PFSK-1 (cell line): Measurements from ENCODE around the gene TMPRSS3.

ENCODE experiments used
- FOXP2 ChIP-seq: optimal IDR thresholded peaks from 2 replicates; pipeline ENCODE3; 2011; ENCODE audit warnings: borderline replicate concordance, control low read depth, inconsistent platforms; ENCODE audit not compliant: insufficient read depth; ENCODE audit errors: extremely low read length, extremely low read depth
- POLR2AphosphoS5 ChIP-seq: IDR thresholded peaks from 2 replicates; pipeline ENCODE4 v1.6.1; 2012; ENCODE audit warnings: low read depth, mild to moderate bottlenecking, control low read depth, low read length, moderate library complexity
- SIN3A ChIP-seq: IDR thresholded peaks from 2 replicates; pipeline ENCODE4 v1.6.1; 2012; ENCODE audit warnings: mild to moderate bottlenecking, low read length, moderate library complexity, borderline replicate concordance; ENCODE audit not compliant: insufficient read depth
- TAF1 ChIP-seq: IDR thresholded peaks from 2 replicates; pipeline ENCODE4 v1.6.1; 2012; ENCODE audit warnings: low read length, control low read depth, borderline replicate concordance; ENCODE audit not compliant: insufficient read depth
- TF ChIP-seq, protein P1 (sequence below), 2 experiments: IDR thresholded peaks; 2 replicates each; pipeline versions ENCODE4 v1.6.1 to v1.8.0; 2011 to 2012; ENCODE audit warnings: low read depth in 2 of 2, low read length in 2 of 2, control low read depth in 1 of 2, inconsistent platforms in 1 of 2, mild to moderate bottlenecking in 1 of 2, moderate library complexity in 1 of 2; ENCODE audit not compliant: insufficient read depth in 1 of 2

Gene TMPRSS3

DNA sequence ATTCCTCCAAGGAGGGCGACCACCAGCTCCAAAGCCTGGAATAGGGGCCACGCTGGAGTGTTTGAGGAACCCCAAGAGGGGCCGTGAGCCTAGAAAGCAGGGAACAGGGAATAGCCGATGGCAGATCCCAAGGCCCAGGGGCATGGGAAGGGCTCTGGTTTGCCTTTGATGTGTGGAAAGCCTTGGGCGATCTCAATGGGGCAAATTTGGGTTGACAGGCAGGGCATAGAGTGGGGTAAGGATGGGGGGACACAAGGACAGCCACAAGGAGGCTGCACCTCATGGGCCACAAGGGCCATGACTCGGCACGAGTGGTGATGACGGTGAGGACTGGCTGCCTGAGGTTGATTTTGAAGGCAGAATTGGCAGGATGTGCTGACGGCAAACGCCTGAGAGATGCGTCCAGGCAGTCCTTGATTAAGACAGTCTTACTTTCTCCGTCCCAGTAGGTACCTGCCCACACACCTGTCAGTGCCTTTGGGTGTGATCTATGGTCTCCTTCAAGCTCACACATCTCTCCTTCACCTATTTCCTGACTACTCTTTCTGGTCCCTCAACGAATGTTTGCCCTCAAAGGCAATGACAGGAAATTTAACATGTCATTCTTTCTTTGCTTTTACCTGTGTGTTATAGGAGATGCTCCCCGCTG, 2.0 kb upstream of the TMPRSS3 start:
- TF ChIP-seq FOXP2 (no peak), POLR2AphosphoS5 (no peak), TAF1 (no peak), SIN3A (no peak)
- TF ChIP-seq, protein P1, sequence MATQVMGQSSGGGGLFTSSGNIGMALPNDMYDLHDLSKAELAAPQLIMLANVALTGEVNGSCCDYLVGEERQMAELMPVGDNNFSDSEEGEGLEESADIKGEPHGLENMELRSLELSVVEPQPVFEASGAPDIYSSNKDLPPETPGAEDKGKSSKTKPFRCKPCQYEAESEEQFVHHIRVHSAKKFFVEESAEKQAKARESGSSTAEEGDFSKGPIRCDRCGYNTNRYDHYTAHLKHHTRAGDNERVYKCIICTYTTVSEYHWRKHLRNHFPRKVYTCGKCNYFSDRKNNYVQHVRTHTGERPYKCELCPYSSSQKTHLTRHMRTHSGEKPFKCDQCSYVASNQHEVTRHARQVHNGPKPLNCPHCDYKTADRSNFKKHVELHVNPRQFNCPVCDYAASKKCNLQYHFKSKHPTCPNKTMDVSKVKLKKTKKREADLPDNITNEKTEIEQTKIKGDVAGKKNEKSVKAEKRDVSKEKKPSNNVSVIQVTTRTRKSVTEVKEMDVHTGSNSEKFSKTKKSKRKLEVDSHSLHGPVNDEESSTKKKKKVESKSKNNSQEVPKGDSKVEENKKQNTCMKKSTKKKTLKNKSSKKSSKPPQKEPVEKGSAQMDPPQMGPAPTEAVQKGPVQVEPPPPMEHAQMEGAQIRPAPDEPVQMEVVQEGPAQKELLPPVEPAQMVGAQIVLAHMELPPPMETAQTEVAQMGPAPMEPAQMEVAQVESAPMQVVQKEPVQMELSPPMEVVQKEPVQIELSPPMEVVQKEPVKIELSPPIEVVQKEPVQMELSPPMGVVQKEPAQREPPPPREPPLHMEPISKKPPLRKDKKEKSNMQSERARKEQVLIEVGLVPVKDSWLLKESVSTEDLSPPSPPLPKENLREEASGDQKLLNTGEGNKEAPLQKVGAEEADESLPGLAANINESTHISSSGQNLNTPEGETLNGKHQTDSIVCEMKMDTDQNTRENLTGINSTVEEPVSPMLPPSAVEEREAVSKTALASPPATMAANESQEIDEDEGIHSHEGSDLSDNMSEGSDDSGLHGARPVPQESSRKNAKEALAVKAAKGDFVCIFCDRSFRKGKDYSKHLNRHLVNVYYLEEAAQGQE (IDR thresholded peaks at IDR 0.05; ENCODE audit: insufficient read depth in 1 of 2, low read depth in 2 of 2, low read length in 2 of 2), result no peak

DNA sequence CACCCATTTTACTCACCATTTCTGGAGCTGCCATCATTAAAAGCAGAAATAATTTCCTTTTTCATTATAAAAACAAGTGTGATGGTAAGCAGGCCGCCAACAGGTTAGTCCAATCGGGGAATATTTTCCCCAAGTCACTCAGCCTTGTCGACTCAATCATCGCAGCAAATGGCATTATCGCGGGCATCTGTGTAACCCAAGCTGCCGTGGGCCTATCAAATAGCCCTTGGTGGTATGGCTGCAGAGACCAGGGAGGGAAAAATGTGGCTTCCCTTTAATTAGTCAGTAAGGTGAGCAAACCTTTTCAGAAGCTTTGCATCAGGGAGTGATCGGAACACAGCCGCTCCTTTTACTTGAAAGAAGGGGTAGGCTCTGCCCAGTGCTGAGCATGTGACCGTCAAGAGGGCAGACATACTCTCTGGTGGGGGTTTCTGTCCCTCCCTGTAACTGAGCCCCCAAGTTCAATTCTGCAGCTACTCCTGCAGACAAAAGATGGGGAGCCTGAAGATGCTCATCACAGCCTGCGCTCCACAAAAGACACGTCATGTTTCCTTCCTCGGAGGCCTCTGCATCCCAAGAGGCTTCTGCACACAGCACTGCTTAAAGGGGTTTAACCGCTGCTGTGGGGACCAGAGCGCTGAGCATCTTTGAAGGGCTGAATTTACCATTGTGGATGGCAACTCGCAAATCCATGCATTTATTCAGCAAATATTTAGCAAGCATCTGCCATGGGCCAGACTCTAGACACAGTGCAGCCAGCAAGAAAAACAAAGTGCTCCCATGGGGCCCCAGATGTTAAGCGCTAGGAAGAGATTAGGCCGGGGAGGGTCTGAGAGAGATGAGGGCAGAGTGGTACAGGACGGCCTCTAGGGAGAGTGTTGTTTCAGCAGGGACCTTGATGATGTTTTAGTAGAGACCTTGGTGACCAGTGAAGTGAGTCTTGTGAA, 1.2 kb upstream of the TMPRSS3 start:
- TF ChIP-seq TAF1, result no peak
- TF ChIP-seq, protein P1 (IDR thresholded peaks at IDR 0.05; ENCODE audit: insufficient read depth in 1 of 2, low read depth in 2 of 2, low read length in 2 of 2), result no peak
- no peak for TF ChIP-seq FOXP2
- TF ChIP-seq SIN3A, result no peak
- no peak for TF ChIP-seq POLR2AphosphoS5

DNA sequence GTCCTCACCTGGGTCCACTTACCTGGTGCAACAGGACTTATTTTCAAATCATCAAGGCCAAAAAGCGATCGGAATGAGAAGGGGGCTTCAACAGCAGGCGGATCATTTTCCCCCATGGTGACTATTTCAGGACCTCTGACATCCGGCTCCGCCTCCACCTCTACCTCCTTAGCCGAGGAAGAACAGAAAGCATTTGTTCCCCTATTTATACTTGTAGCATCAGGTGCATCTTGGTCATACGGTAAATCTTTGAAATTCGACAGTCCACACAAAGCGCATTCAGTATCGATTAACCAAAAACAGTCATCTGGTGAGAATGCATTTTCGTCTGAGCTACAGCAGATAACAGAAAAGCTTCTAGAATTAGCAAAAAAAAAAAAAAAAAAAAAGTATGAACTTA, 550 bp downstream of the TMPRSS3 start:
- TF ChIP-seq TAF1, result no peak
- TF ChIP-seq FOXP2, result no peak
- TF ChIP-seq POLR2AphosphoS5, result no peak
- no peak for TF ChIP-seq SIN3A
- TF ChIP-seq, protein P1 (IDR thresholded peaks at IDR 0.05; ENCODE audit: insufficient read depth in 1 of 2, low read depth in 2 of 2, low read length in 2 of 2), result no peak

DNA sequence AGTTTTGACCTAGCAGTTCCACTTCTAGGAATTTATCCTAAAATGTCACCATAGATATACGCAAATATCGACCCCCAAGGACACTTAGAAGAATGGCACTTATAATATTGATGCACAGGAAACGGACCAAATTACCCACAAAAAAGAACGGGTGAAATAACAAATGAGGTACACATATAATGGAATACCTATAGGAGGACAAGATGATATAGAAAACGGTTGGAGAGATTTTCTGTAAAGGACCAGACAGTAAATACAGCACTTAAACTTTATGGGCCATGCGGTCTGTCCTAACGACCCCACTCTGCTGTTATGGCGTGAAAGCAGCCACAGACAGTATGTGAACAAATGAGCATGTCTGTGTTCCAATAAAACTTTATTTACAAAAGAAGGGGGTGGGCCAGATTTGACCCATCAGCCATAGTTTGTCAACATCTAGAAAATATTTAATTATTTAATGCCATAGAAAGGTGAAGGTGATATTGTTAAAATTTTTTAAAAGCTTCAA, 2.4 kb downstream of the TMPRSS3 start:
- TF ChIP-seq SIN3A, result no peak
- TF ChIP-seq FOXP2, result no peak
- TF ChIP-seq, protein P1 (IDR thresholded peaks at IDR 0.05; ENCODE audit: insufficient read depth in 1 of 2, low read depth in 2 of 2, low read length in 2 of 2), result no peak
- no peak for TF ChIP-seq TAF1
- TF ChIP-seq POLR2AphosphoS5, result no peak
